ENCODE data around the gene PLPPR3.

PLPPR3 gene

GRCh38 chr19:778910-779653 lies 42.7 kb downstream of the PLPPR3 start:
- no peak for DNase-seq (ENCODE audit: extremely low read depth in 1 of 2, low read depth in 1 of 2)

DNA sequence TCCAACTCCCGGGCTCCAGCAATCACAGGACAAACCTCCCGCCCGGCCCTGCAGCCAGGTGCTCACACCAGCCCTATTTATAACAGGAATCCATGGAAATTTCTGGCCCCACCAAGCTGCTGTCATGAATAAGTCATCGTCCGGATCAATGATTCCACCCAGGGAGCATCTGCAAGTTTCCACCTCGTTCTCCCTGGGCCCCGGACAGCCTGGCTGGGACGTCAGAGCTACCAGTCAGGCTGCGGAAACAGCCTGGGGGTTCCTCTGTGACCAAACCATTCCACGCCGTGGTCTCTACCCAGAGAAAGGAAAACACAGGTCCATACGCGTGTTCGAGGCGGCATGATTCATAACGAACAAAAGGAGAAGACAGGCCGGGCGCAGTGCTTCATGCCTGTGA lies 45.2 kb downstream of the PLPPR3 start:
- DNase-seq (ENCODE audit: extremely low read depth in 1 of 2, low read depth in 1 of 2), result no peak

DNA sequence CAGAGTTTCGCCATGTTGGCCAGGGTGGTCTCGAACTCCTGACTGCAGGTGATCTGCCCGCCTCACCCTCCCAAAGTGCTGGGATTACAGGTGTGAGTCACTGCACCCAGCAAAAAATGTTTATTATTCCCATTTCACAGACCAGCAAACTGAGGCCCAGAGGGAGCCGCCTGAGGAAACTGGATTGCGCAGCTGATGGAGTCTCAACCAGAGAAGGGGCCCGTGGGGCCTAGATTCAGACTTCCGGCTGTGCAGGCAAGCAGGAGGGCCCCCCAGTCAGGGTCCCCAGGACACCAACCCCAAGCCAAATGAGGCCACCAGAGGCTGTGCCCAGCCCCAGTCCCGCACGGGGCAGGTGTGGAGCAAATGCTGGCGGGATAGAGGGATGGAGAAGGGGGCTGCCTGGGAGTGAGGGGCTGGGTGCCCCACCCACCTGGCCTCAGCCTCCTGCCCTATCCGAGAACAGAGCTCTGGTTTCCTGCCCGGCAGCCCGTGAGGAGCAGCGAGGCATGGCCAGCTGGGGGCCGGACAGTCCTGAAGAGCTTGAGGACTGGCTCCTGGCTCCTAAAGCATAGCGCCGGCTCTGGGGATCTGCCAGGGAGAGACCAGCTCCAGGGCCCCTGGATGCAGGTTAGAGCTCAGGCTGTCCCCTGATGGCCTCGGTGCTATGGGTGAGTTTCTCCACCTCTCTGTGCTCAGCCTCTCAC lies 48.9 kb downstream of the PLPPR3 start:
- DNase-seq (ENCODE audit: extremely low read depth in 1 of 2, low read depth in 1 of 2), result no peak

- DNase-seq (ENCODE audit: extremely low read depth in 1 of 2, low read depth in 1 of 2), result no peak
Observed at GRCh38 chr19:772063-772462, 49.7 kb downstream of the PLPPR3 start.

DNA sequence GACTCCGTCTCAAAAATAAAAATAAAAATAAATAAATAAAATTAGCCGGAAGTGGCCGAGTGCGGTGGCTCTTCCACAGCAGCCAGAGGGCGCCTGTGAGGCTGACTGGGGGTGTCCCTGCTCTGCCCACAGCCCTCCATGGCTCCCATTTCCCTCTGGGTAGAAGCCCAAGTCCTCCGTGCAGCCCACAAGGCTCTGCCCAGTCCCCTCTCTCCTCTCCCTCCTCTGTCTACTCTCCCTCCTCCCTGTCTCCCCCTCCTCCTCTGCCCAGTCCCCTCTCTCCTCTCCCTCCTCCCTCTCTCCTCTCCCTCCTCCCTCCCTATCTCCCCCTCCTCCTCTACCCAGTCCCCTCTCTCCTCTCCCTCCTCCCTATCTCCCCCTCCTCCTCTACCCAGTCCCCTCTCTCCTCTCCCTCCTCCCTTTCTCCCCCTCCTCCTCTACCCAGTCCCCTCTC lies 50.4 kb downstream of the PLPPR3 start:
- no peak for DNase-seq (ENCODE audit: extremely low read depth in 1 of 2, low read depth in 1 of 2)

DNA sequence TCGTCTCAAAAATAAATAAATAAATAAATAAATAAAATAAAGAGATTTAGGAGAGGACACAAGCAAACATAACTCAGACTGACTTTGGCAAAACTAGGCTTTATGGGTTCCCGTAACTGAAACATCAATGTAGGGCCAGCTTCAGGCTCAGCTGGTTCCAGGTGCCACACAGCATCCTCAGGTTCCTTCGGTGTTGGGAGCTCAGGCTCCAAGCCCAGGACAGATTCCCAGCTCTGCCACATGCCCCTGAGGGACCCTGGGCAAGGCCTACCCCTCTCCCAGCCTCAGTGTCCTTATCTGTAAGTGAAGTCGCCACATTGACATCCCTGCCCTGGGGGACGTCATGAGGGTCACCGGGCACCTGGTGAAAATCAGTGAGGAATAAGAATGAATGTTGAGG lies 52.1 kb downstream of the PLPPR3 start:
- DNase-seq (ENCODE audit: extremely low read depth in 1 of 2, low read depth in 1 of 2), result no peak

- DNase-seq (ENCODE audit: extremely low read depth in 1 of 2, low read depth in 1 of 2), result no peak
Observed at GRCh38 chr19:768424-768823, 53.3 kb downstream of the PLPPR3 start.

GRCh38 chr19:765179-765738 lies 56.5 kb downstream of the PLPPR3 start:
- DNase-seq (ENCODE audit: extremely low read depth in 1 of 2, low read depth in 1 of 2), result no peak

DNA sequence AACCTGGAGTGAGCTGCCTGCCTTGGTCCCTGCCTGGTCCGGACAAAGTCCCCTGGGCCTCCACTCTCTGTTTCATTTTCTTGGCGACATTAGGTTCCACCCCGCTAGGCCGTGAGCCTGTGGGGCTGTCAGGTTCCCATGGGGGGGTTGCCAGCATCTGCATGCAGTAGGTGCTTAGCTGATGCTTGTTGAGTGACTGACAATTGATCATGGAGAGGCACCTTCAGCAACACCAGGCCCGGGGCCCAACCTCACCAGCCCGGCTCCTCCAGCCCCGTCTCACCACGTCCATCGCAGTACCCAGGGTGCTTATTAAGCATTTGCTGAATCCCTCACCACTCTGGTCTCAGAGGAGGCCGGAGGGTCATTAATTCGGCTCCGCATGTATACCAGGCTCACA lies 57.5 kb downstream of the PLPPR3 start:
- DNase-seq (ENCODE audit: extremely low read depth in 1 of 2, low read depth in 1 of 2), result no peak

DNA sequence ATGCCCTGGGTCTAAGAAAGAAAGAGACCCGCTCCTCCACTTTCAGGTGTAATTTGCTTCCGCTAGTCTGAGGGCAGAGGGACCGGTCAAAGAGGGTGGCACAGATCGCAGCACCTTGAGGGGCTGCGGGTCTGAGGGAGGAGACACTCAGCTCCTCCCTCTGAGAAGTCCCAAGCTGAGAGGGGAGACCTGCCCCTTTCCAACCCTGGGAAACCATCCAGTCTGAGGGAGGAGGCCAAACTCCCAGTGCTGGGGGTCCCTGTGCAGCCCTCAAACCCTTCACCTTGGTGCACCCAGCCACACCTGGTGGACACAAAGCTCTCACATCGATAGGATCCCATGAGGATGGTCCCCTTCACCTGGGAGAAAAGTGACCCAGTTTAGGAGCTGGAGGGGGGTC lies 57.9 kb downstream of the PLPPR3 start:
- DNase-seq (ENCODE audit: extremely low read depth in 1 of 2, low read depth in 1 of 2), result no peak

GRCh38 chr19:763181-763580 lies 58.6 kb downstream of the PLPPR3 start:
- no peak for DNase-seq (ENCODE audit: extremely low read depth in 1 of 2, low read depth in 1 of 2)
